Glutamatergic neuron (in vitro differentiated cells): ENCODE data around the gene DHX58. TPM values are rescaled to one million over a fixed set of nuclear protein-coding genes. Genes with fewer than 3 reads are reported as not detected.
A peak's percentile ranks its signal among the peaks of the same experiment; 100 is the strongest.

Source experiments
- DNase-seq: peaks from one replicate; pipeline ENCODE4 v3.0.0; 2022
- H3K27ac Mint-ChIP-seq: one replicate; pipeline ENCODE4 v1.8.0; 2020; ENCODE audit warnings: mild to moderate bottlenecking, mixed read lengths, inconsistent platforms; ENCODE audit not compliant: unreplicated experiment
- H3K27me3 Mint-ChIP-seq: one replicate; pipeline ENCODE4 v1.8.0; 2020; ENCODE audit warnings: mild to moderate bottlenecking, moderate library complexity, mixed read lengths, inconsistent platforms; ENCODE audit not compliant: unreplicated experiment
- H3K36me3 Mint-ChIP-seq: one replicate; pipeline ENCODE4 v1.8.0; 2020; ENCODE audit warnings: mild to moderate bottlenecking, mixed read lengths, inconsistent platforms; ENCODE audit not compliant: unreplicated experiment
- H3K4me1 Mint-ChIP-seq: one replicate; pipeline ENCODE4 v1.8.0; 2020; ENCODE audit warnings: mild to moderate bottlenecking, low read depth, mixed read lengths, inconsistent platforms; ENCODE audit not compliant: unreplicated experiment
- H3K4me3 Mint-ChIP-seq: one replicate; pipeline ENCODE4 v1.8.0; 2020; ENCODE audit warnings: mild to moderate bottlenecking, mixed read lengths, inconsistent platforms; ENCODE audit not compliant: unreplicated experiment
- H3K9me3 Mint-ChIP-seq: one replicate; pipeline ENCODE4 v1.8.0; 2020; ENCODE audit warnings: mild to moderate bottlenecking, moderate library complexity, mixed read lengths, inconsistent platforms; ENCODE audit not compliant: unreplicated experiment
- total RNA-seq: library from RNA; stranded (reverse); fragmentation: NEBNext Ultra II Directional; extraction: Animal tissue kit (Norgen Biotek cat#: 25700); gene quantifications from one replicate; pipeline ENCODE4 v1.2.1, GENCODE V29; 2021; ENCODE audit not compliant: unreplicated experiment
- TF ChIP-seq, protein P1 (sequence below): fragments of 200-600 bp; sonication (generic); IDR thresholded peaks from one replicate; pipeline ENCODE4 v1.5.0; 2021; ENCODE audit not compliant: partially characterized antibody, unreplicated experiment

Gene DHX58
- total RNA-seq, 1 donor from 2014 or later: 0.42 TPM

GRCh38 chr17:42067371-42068091 lies 45.0 kb downstream of the DHX58 start:
- TF ChIP-seq, protein P1, sequence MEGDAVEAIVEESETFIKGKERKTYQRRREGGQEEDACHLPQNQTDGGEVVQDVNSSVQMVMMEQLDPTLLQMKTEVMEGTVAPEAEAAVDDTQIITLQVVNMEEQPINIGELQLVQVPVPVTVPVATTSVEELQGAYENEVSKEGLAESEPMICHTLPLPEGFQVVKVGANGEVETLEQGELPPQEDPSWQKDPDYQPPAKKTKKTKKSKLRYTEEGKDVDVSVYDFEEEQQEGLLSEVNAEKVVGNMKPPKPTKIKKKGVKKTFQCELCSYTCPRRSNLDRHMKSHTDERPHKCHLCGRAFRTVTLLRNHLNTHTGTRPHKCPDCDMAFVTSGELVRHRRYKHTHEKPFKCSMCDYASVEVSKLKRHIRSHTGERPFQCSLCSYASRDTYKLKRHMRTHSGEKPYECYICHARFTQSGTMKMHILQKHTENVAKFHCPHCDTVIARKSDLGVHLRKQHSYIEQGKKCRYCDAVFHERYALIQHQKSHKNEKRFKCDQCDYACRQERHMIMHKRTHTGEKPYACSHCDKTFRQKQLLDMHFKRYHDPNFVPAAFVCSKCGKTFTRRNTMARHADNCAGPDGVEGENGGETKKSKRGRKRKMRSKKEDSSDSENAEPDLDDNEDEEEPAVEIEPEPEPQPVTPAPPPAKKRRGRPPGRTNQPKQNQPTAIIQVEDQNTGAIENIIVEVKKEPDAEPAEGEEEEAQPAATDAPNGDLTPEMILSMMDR: peak; percentile 94
- Mint-ChIP-seq H3K4me3 (no peak overlapping the region), H3K27ac (no peak overlapping the region), H3K36me3 (no peaks in the 10 kb centered on the region), H3K9me3 (no peaks in the 10 kb centered on the region), H3K27me3 (peaks cover 4% of the 10 kb centered on the region), H3K4me1 (no peaks in the 10 kb centered on the region)
- DNase-seq: peak; percentile 85

DNA sequence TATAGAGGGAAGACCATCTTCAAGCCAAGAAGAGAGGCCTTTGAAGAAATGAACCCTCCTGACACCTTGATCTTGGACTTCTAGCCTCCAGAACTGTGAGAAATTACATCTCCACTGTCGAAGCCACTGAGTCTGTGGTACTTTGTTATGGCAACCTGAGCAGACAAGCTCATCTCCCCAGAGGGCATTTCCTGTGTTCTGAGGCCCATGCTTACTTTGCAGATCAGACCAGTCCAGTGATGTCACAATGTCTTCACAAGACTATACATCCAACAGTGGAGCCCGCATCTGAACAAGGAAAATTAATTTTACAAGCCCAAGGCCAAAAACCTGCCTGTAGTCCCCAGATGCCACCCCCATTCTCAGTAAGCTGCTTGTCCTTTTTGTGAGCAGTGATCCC lies 47.3 kb downstream of the DHX58 start:
- H3K36me3 Mint-ChIP-seq: no peaks in the 10 kb centered on the region
- H3K4me1 Mint-ChIP-seq: peaks cover 3% of the 10 kb centered on the region
- no peak for DNase-seq
- TF ChIP-seq, protein P1: no peak
- peaks cover 7% of the 10 kb centered on the region for H3K27me3 Mint-ChIP-seq
- H3K27ac Mint-ChIP-seq: no peak overlapping the region
- peaks cover 1% of the 10 kb centered on the region for H3K9me3 Mint-ChIP-seq
- H3K4me3 Mint-ChIP-seq: no peak overlapping the region

- Mint-ChIP-seq H3K9me3 (peaks cover 1% of the 10 kb centered on the region), H3K27ac (no peak overlapping the region), H3K27me3 (peaks cover 9% of the 10 kb centered on the region), H3K4me3 (no peak overlapping the region), H3K36me3 (no peaks in the 10 kb centered on the region), H3K4me1 (peaks cover 3% of the 10 kb centered on the region)
- DNase-seq: no peak
- TF ChIP-seq, protein P1: no peak
Measured at GRCh38 chr17:42062681-42063080, 49.8 kb downstream of the DHX58 start.

- Mint-ChIP-seq H3K27ac (no peak overlapping the region), H3K4me3 (no peak overlapping the region), H3K36me3 (no peaks in the 10 kb centered on the region), H3K9me3 (peaks cover 1% of the 10 kb centered on the region), H3K27me3 (peaks cover 9% of the 10 kb centered on the region), H3K4me1 (peaks cover 3% of the 10 kb centered on the region)
- TF ChIP-seq, protein P1: no peak
- DNase-seq: no peak
Measured at GRCh38 chr17:42061646-42062487, 50.6 kb downstream of the DHX58 start.

GRCh38 chr17:42060231-42060630 lies 52.3 kb downstream of the DHX58 start:
- Mint-ChIP-seq H3K4me3 (no peak overlapping the region), H3K27me3 (peaks cover 9% of the 10 kb centered on the region), H3K9me3 (peaks cover 1% of the 10 kb centered on the region), H3K36me3 (no peaks in the 10 kb centered on the region), H3K4me1 (peaks cover 3% of the 10 kb centered on the region), H3K27ac (no peak overlapping the region)
- no peak for DNase-seq
- TF ChIP-seq, protein P1: no peak
